ENCODE measurements around the gene ATG16L2. TPM values are rescaled to one million over a fixed set of nuclear protein-coding genes. Genes with fewer than 3 reads are reported as not detected.

Gene ATG16L2
- total and polyA plus RNA-seq, 2 donors (not counting 1 experiment from before 2014, with no cell fraction given) = 3.3 to 8.8 TPM

- TF ChIP-seq EZH2 (IDR thresholded peaks at IDR 0.05; ENCODE audit: low read length, missing control alignments) = no peak
- TF ChIP-seq, protein P1, sequence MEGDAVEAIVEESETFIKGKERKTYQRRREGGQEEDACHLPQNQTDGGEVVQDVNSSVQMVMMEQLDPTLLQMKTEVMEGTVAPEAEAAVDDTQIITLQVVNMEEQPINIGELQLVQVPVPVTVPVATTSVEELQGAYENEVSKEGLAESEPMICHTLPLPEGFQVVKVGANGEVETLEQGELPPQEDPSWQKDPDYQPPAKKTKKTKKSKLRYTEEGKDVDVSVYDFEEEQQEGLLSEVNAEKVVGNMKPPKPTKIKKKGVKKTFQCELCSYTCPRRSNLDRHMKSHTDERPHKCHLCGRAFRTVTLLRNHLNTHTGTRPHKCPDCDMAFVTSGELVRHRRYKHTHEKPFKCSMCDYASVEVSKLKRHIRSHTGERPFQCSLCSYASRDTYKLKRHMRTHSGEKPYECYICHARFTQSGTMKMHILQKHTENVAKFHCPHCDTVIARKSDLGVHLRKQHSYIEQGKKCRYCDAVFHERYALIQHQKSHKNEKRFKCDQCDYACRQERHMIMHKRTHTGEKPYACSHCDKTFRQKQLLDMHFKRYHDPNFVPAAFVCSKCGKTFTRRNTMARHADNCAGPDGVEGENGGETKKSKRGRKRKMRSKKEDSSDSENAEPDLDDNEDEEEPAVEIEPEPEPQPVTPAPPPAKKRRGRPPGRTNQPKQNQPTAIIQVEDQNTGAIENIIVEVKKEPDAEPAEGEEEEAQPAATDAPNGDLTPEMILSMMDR (conservative IDR thresholded peaks at IDR 0.05 in 1 of 2, IDR thresholded peaks at IDR 0.05 in 1 of 2; ENCODE audit: low read depth in 1 of 2, low read length in 2 of 2) = no peak
- no peak overlapping the region for H3K4me2 ChIP-seq (ENCODE audit: extremely low read depth, insufficient read depth, low read length)
- no peak overlapping the region for H3K9ac ChIP-seq (ENCODE audit: insufficient read depth, low read length)
- H3K4me3 ChIP-seq (replicated peaks in 1 of 4; ENCODE audit: control extremely low read depth in 1 of 4, insufficient read depth in 1 of 4, low read depth in 3 of 4, low read length in 4 of 4) = no peak overlapping the region
- H4K20me1 ChIP-seq (ENCODE audit: control insufficient read depth, extremely low read depth, insufficient read depth, low read length) = no peaks in the 10 kb centered on the region
- H3K9me3 ChIP-seq (ENCODE audit: control insufficient read depth, insufficient read depth, low read depth, low read length) = no peaks in the 10 kb centered on the region
- no peaks in the 10 kb centered on the region for H3K36me3 ChIP-seq (ENCODE audit: control insufficient read depth, insufficient read depth, low read length)
- no peaks in the 10 kb centered on the region for H3K27me3 ChIP-seq (ENCODE audit: control insufficient read depth, insufficient read depth, low read length)
- DNase-seq (ENCODE audit: low read depth in 2 of 2) = no peak
- no peak overlapping the region for H3K27ac ChIP-seq (ENCODE audit: insufficient read depth, low read length)
- H3K4me1 ChIP-seq (ENCODE audit: control insufficient read depth, extremely low read depth, insufficient read depth, low read length) = peaks cover 11% of the 10 kb centered on the region
- no peaks in the 10 kb centered on the region for H3K79me2 ChIP-seq (ENCODE audit: control insufficient read depth, insufficient read depth, low read length)
- H2AFZ ChIP-seq (ENCODE audit: low read length) = no peak overlapping the region
Measured at GRCh38 chr11:72867970-72868369, 53.8 kb downstream of the ATG16L2 start.

GRCh38 chr11:72869831-72870230 is 55.6 kb downstream of the ATG16L2 start:
- Histone ChIP-seq H2AFZ (ENCODE audit: low read length) (no peak overlapping the region), H3K27ac (ENCODE audit: insufficient read depth, low read length) (no peak overlapping the region), H3K27me3 (ENCODE audit: control insufficient read depth, insufficient read depth, low read length) (no peaks in the 10 kb centered on the region), H3K79me2 (ENCODE audit: control insufficient read depth, insufficient read depth, low read length) (no peaks in the 10 kb centered on the region), H3K4me3 (replicated peaks in 1 of 4; ENCODE audit: control extremely low read depth in 1 of 4, insufficient read depth in 1 of 4, low read depth in 3 of 4, low read length in 4 of 4) (no peak overlapping the region), H3K9me3 (ENCODE audit: control insufficient read depth, insufficient read depth, low read depth, low read length) (no peaks in the 10 kb centered on the region), H3K4me1 (ENCODE audit: control insufficient read depth, extremely low read depth, insufficient read depth, low read length) (peaks cover 9% of the 10 kb centered on the region), H4K20me1 (ENCODE audit: control insufficient read depth, extremely low read depth, insufficient read depth, low read length) (no peaks in the 10 kb centered on the region), H3K4me2 (ENCODE audit: extremely low read depth, insufficient read depth, low read length) (no peak overlapping the region), H3K9ac (ENCODE audit: insufficient read depth, low read length) (no peak overlapping the region), H3K36me3 (ENCODE audit: control insufficient read depth, insufficient read depth, low read length) (no peaks in the 10 kb centered on the region)
- DNase-seq (ENCODE audit: low read depth in 2 of 2) = no peak
- TF ChIP-seq, protein P1 (conservative IDR thresholded peaks at IDR 0.05 in 1 of 2, IDR thresholded peaks at IDR 0.05 in 1 of 2; ENCODE audit: low read depth in 1 of 2, low read length in 2 of 2) = no peak
- no peak for TF ChIP-seq EZH2 (IDR thresholded peaks at IDR 0.05; ENCODE audit: low read length, missing control alignments)

DNA sequence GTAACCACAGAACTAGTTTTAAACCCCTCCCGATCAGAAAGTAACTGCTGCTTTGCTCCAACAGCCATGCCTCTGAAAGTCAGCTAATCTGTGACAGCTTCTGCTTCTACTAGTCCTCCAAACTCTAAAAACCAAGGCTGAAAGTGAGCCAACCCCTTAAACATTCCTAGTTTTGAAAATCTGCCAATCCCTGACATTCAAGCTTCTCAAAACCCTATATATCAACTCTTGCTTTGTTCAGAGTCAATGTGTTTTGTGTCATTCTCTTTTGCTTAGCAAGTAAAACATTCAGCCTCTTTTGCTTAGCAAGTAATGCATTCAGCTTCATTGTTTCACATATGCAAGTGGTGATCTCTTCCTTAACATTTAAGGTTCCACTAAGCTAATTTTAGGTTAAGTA is 56.9 kb downstream of the ATG16L2 start:
- Histone ChIP-seq H3K4me3 (replicated peaks in 1 of 4; ENCODE audit: control extremely low read depth in 1 of 4, insufficient read depth in 1 of 4, low read depth in 3 of 4, low read length in 4 of 4) (no peak overlapping the region), H3K27me3 (ENCODE audit: control insufficient read depth, insufficient read depth, low read length) (no peaks in the 10 kb centered on the region), H2AFZ (ENCODE audit: low read length) (no peak overlapping the region), H3K4me1 (ENCODE audit: control insufficient read depth, extremely low read depth, insufficient read depth, low read length) (no peaks in the 10 kb centered on the region), H3K27ac (ENCODE audit: insufficient read depth, low read length) (no peak overlapping the region), H4K20me1 (ENCODE audit: control insufficient read depth, extremely low read depth, insufficient read depth, low read length) (no peaks in the 10 kb centered on the region), H3K9ac (ENCODE audit: insufficient read depth, low read length) (no peak overlapping the region), H3K36me3 (ENCODE audit: control insufficient read depth, insufficient read depth, low read length) (no peaks in the 10 kb centered on the region), H3K4me2 (ENCODE audit: extremely low read depth, insufficient read depth, low read length) (no peak overlapping the region), H3K79me2 (ENCODE audit: control insufficient read depth, insufficient read depth, low read length) (no peaks in the 10 kb centered on the region), H3K9me3 (ENCODE audit: control insufficient read depth, insufficient read depth, low read depth, low read length) (no peaks in the 10 kb centered on the region)
- DNase-seq (ENCODE audit: low read depth in 2 of 2) = peak; percentile 28 to 69
- TF ChIP-seq, protein P1 (conservative IDR thresholded peaks at IDR 0.05 in 1 of 2, IDR thresholded peaks at IDR 0.05 in 1 of 2; ENCODE audit: low read depth in 1 of 2, low read length in 2 of 2) = no peak
- TF ChIP-seq EZH2 (IDR thresholded peaks at IDR 0.05; ENCODE audit: low read length, missing control alignments) = no peak

All from fibroblast of lung (primary cell).